Activated naive CD8-positive, alpha-beta T cell treated with anti-CD3 and anti-CD28 coated beads, Interleukin-2, amount 50 U/mL, for 24 hours (primary cell): ENCODE data around the gene YWHAB.

Experiments
- ATAC-seq: fragments of 150-1000 bp; cut with Tn5 transposase; one replicate; pipeline ENCODE4 v1.10.0; 2021
- DNase-seq: peaks from one replicate; pipeline ENCODE4 v3.0.0; 2021
- H3K27ac Mint-ChIP-seq: one replicate; pipeline ENCODE4 v1.8.0; 2021; ENCODE audit warnings: mild to moderate bottlenecking, mixed read lengths
- H3K27me3 Mint-ChIP-seq: one replicate; pipeline ENCODE4 v1.8.0; 2021; ENCODE audit warnings: mixed read lengths
- H3K36me3 Mint-ChIP-seq: one replicate; pipeline ENCODE4 v1.8.0; 2021; ENCODE audit warnings: low read depth, mixed read lengths
- H3K4me1 Mint-ChIP-seq: one replicate; pipeline ENCODE4 v1.8.0; 2021; ENCODE audit warnings: mixed read lengths
- H3K4me3 Mint-ChIP-seq: one replicate; pipeline ENCODE4 v1.8.0; 2021; ENCODE audit warnings: mild to moderate bottlenecking, moderate library complexity, mixed read lengths
- H3K9me3 Mint-ChIP-seq: one replicate; pipeline ENCODE4 v1.8.0; 2021; ENCODE audit warnings: mixed read lengths

Gene YWHAB

DNA sequence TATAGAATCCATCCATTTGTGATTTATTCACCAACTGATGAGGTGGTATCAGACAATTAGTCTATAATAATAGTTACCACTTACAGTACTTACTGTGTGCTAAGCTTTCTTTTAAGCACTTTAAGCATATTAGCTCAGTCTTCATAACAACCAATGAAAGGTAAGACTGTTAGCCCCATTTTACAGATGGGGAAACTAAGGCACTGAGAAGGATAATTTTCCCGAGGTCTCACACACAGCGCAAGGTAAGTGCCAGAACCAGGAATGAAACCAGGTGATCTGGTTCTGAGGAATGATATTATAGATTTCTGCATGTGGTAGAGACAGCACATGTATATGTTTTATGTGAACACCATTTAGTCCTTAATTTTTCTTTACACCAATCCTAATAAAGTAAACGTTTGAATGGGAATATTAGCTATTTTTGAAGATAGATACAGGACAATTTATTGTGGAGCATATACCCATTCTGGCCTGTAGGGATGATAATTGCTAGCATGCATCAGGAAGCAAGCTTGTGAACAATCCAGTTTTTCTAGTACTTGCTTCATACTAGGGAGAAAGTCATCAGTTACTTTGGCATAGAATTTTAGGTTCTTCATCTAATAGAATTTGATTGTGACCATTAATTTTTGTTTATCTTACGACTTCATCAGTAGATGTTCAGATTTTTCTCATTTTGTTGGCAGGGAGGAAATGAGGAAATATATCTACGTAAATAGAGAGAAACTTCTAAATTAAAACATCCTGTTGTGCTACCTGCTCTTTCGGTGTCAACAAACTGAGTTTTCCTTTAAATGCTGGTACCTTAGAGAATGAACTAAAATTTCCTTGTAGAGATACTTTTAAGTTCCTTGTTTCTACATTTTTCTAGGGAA, 3.0 kb downstream of the YWHAB start:
- DNase-seq (no peak), ATAC-seq (no peak)
- H3K9me3 Mint-ChIP-seq = no peaks in the 10 kb centered on the region
- H3K27me3 Mint-ChIP-seq = no peaks in the 10 kb centered on the region
- peak overlapping the region; percentile 63 for H3K27ac Mint-ChIP-seq
- H3K4me3 Mint-ChIP-seq = peak overlapping the region; percentile 95
- peaks cover 42% of the 10 kb centered on the region for H3K36me3 Mint-ChIP-seq
- peaks cover 78% of the 10 kb centered on the region for H3K4me1 Mint-ChIP-seq

- no peaks in the 10 kb centered on the region for H3K27me3 Mint-ChIP-seq
- H3K9me3 Mint-ChIP-seq = no peaks in the 10 kb centered on the region
- peak overlapping the region; percentile 3 for H3K4me3 Mint-ChIP-seq
- H3K4me1 Mint-ChIP-seq = peaks cover 90% of the 10 kb centered on the region
- H3K27ac Mint-ChIP-seq = peak overlapping the region; percentile 29
- DNase-seq (no peak), ATAC-seq (no peak)
- peaks cover 48% of the 10 kb centered on the region for H3K36me3 Mint-ChIP-seq
Measured at GRCh38 chr20:44891826-44892225, 6.3 kb downstream of the YWHAB start.

DNA sequence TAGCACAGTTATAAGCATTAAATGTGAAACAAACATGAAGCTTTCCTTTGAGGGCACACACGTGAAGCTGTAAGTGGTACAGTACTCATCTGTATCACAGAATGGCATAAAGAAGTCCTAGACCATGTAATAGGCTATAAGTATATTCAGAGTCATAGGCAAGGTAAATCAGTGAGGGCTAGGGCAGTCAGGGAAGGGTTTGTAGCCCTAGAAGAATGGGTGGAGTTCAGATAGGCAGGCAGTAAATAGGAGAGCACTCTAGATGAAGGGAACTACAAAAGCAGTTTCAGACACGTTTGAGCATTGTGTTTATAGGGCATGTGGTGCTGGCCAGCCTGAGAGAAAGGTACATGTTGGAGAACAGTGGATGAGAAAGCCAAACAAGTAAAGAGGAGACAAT, 9.5 kb downstream of the YWHAB start:
- Mint-ChIP-seq H3K27me3 (no peaks in the 10 kb centered on the region), H3K36me3 (peaks cover 38% of the 10 kb centered on the region), H3K9me3 (no peaks in the 10 kb centered on the region), H3K4me3 (no peak overlapping the region), H3K4me1 (peaks cover 88% of the 10 kb centered on the region), H3K27ac (no peak overlapping the region)
- ATAC-seq (no peak), DNase-seq (no peak)

DNA sequence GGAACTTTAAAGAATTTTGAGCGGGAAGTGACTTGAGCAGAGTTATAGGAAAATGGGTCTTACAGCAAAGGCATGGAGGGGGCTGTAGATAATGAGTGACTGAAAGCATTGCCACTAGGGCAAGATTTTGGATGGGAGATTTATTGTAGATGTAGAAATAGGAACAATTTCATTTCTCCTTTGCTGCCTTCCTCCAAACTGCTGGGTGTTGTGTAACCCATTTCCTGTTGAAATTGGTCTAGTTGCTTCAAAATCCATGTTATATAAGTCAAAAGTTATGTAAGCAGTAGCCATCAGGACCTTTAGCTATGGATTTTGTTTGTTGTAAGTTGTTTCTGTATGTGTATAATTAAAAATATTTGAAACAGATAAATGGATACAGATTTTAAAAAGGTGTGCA, 11.1 kb downstream of the YWHAB start:
- Mint-ChIP-seq H3K9me3 (no peaks in the 10 kb centered on the region), H3K27ac (peak overlapping the region; percentile 31), H3K4me1 (peaks cover 89% of the 10 kb centered on the region), H3K36me3 (peaks cover 43% of the 10 kb centered on the region), H3K4me3 (no peak overlapping the region), H3K27me3 (no peaks in the 10 kb centered on the region)
- ATAC-seq (no peak), DNase-seq (no peak)

GRCh38 chr20:44897133-44897532, 11.6 kb downstream of the YWHAB start:
- no peak overlapping the region for H3K4me3 Mint-ChIP-seq
- no peaks in the 10 kb centered on the region for H3K9me3 Mint-ChIP-seq
- DNase-seq = no peak
- no peaks in the 10 kb centered on the region for H3K27me3 Mint-ChIP-seq
- H3K27ac Mint-ChIP-seq = peak overlapping the region; percentile 28
- peaks cover 84% of the 10 kb centered on the region for H3K4me1 Mint-ChIP-seq
- ATAC-seq = no peak
- peaks cover 38% of the 10 kb centered on the region for H3K36me3 Mint-ChIP-seq

GRCh38 chr20:44900231-44900854, 14.8 kb downstream of the YWHAB start:
- Mint-ChIP-seq H3K36me3 (peaks cover 48% of the 10 kb centered on the region), H3K4me1 (peaks cover 57% of the 10 kb centered on the region), H3K27ac (peak overlapping the region; percentile 89), H3K9me3 (no peaks in the 10 kb centered on the region), H3K27me3 (no peaks in the 10 kb centered on the region), H3K4me3 (no peak overlapping the region)
- ATAC-seq (peak; percentile 80), DNase-seq (no peak)

DNA sequence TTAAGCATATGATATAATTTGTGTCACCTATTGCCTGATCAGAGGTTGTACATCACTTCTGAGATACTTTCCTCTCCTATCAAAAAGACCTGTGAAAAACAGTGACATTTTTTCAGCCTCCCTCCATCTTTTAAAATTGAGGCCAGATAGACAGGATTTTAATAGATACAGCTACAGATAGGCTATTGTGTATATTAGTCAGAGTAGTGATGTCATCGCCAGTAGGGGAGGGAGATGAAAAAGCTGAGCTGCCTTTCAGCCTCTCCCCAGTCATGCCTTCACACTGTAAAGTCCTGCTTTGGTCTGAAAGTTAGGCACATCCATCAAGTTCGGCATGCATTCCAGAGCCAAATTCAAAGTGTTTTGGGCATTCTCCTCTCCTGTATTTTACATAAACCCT, 16.5 kb downstream of the YWHAB start:
- Mint-ChIP-seq H3K9me3 (no peaks in the 10 kb centered on the region), H3K27ac (peak overlapping the region; percentile 35), H3K4me3 (no peak overlapping the region), H3K36me3 (peaks cover 53% of the 10 kb centered on the region), H3K27me3 (no peaks in the 10 kb centered on the region), H3K4me1 (peaks cover 42% of the 10 kb centered on the region)
- DNase-seq (no peak), ATAC-seq (no peak)

GRCh38 chr20:44904377-44904776, 18.9 kb downstream of the YWHAB start:
- DNase-seq = no peak
- Mint-ChIP-seq H3K36me3 (peaks cover 59% of the 10 kb centered on the region), H3K27ac (no peak overlapping the region)

DNA sequence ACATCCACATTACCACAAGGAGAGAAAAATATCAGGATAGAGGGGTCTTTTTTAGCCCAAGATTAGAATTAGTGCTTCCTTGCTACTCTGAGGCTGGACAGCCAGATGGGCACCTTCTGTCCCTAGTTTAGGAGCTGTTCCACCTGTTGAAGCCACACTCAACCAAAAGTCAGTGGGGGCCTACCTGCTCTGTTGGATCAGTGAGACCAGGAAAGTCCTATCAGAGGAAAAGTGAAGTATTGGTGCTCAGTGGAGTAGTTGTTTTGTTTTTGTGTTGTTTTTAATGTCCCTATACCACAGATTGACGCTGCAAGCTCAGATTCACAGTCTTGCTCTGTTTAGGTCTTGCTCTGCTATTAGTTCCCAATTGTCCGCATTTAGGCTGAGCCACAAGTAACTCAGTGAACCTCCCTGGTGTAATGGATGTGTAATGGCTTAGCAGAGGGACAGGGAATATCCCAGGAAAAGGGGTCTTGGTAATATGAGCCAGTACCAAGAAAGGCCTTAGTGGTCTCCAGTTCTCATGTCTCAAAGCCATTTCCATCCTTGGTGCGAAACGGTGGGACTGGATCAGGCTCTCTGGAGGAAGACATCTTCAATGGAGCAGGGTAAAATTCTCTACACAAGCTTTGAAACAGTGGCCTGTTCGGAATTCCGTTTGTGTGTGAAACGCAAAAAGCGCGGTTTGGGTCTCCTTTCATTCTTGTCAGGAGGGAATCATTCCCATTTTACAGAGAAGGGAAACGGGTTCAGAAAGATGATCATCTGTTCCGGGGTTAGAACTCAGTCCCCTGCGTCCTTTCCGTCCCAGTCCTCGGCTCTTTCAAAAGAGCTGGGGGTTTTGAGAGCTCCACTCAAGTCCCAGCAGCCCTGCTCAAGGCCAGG, 23.7 kb downstream of the YWHAB start:
- no peak for ATAC-seq
- Mint-ChIP-seq H3K4me3 (peak overlapping the region; percentile 84), H3K27ac (peak overlapping the region; percentile 71), H3K36me3 (peaks cover 44% of the 10 kb centered on the region), H3K4me1 (peaks cover 25% of the 10 kb centered on the region), H3K27me3 (no peaks in the 10 kb centered on the region), H3K9me3 (no peaks in the 10 kb centered on the region)
- no peak for DNase-seq

More at GRCh38 chr20:44904377-44904776, 18.9 kb downstream of the YWHAB start:
- Mint-ChIP-seq H3K4me3 (no peak overlapping the region), H3K4me1 (peaks cover 25% of the 10 kb centered on the region), H3K9me3 (no peaks in the 10 kb centered on the region), H3K27me3 (no peaks in the 10 kb centered on the region)
- ATAC-seq = no peak

GRCh38 chr20:44909872-44910689, 24.6 kb downstream of the YWHAB start, which contains the start of gene PABPC1L:
Gene PABPC1L (plus strand): TSS chr20:44910060. CDS start chr20:44910144, 84 bp downstream.
- ATAC-seq = peak; percentile 87
- H3K4me1 Mint-ChIP-seq = peaks cover 33% of the 10 kb centered on the region
- H3K4me3 Mint-ChIP-seq = peak within 1 kb of the TSS; percentile 84

DNA sequence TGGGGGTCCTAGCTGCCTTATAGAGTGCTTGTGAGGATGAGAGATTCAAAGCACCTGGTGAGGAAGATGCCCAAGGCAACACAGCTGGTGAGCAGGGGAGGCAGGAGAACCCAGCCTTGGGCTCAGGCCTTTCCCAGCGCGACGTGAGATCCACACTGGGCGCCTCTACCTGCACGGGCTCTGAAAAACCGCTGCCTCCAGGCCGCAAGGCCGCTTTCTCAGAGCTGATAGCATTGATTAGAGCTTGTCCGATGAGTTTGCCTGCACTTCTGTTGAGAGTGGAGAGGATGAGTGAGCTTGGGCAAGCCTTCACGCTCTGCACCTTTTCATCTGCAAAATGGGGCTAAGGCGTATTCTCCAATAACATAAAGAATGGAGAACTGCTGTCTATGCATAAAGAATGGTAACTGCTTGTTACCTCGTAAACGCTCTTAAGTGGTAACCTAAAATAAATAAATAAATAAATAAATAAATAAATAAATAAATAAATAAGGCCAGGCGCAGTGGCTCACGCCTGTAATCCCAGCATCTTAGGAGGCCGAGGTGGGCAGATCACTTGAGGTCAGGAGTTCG, 25.3 kb downstream of the YWHAB start:
- Mint-ChIP-seq H3K4me3 (peak overlapping the region; percentile 84), H3K9me3 (no peaks in the 10 kb centered on the region), H3K27ac (peak overlapping the region; percentile 67), H3K27me3 (no peaks in the 10 kb centered on the region), H3K36me3 (peaks cover 44% of the 10 kb centered on the region), H3K4me1 (peaks cover 35% of the 10 kb centered on the region)
- ATAC-seq (no peak), DNase-seq (no peak)

More at GRCh38 chr20:44909872-44910689, 24.6 kb downstream of the YWHAB start, which contains the start of gene PABPC1L:
- Mint-ChIP-seq H3K36me3 (peaks cover 44% of the 10 kb centered on the region), H3K27ac (peak within 1 kb of the TSS; percentile 71), H3K27me3 (no peaks in the 10 kb centered on the region), H3K9me3 (no peaks in the 10 kb centered on the region)
- peak; percentile 84 for DNase-seq

- no peak overlapping the region for H3K27ac Mint-ChIP-seq
- H3K4me1 Mint-ChIP-seq = peaks cover 35% of the 10 kb centered on the region
Measured at GRCh38 chr20:44911264-44911921, 25.9 kb downstream of the YWHAB start.

DNA sequence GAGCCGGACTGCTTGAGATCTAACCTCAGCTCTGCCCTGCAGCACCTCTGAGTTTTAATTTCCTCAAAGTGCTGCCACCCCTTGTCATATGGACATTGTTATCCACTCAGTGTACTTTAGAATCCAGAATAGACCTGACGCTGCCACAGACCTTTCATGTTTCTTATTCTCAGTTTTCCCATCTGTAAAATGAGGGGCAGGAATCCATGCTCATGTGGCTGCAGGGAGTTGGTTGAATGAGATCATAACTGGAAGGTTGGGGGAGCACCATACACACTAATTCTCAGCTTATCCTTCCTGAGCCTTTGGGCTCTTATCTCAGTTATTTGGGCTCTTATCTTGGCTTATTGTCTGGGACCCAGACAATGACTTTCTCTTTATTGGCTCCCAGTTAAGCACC, 26.7 kb downstream of the YWHAB start:
- no peaks in the 10 kb centered on the region for H3K27me3 Mint-ChIP-seq
- no peaks in the 10 kb centered on the region for H3K9me3 Mint-ChIP-seq
- ATAC-seq (no peak), DNase-seq (no peak)
- no peak overlapping the region for H3K4me3 Mint-ChIP-seq
- peaks cover 37% of the 10 kb centered on the region for H3K4me1 Mint-ChIP-seq
- H3K27ac Mint-ChIP-seq = no peak overlapping the region
- peaks cover 43% of the 10 kb centered on the region for H3K36me3 Mint-ChIP-seq

More at GRCh38 chr20:44911264-44911921, 25.9 kb downstream of the YWHAB start:
- H3K4me3 Mint-ChIP-seq = peak overlapping the region; percentile 65
- no peaks in the 10 kb centered on the region for H3K27me3 Mint-ChIP-seq
- DNase-seq (peak; percentile 64), ATAC-seq (no peak)
- H3K36me3 Mint-ChIP-seq = peaks cover 43% of the 10 kb centered on the region
- no peaks in the 10 kb centered on the region for H3K9me3 Mint-ChIP-seq
